ENCODE measurements around the gene HNF1A. TPM values are rescaled to one million over a fixed set of nuclear protein-coding genes. Genes with fewer than 3 reads are reported as not detected.

Gene HNF1A
- total and polyA plus RNA-seq, 9 of the 15 experiments (the other 6 are each of a cell fraction or from before 2014, with no cell fraction given), result not detected

GRCh38 chr12:121005346-121005815, 27.0 kb downstream of the HNF1A start (continued):
- no peak for TF ChIP-seq PRMT5 (CRISPR knock-in tag; IDR thresholded peaks at IDR 0.05)
- TF ChIP-seq CTBP1 (IDR thresholded peaks at IDR 0.05; ENCODE audit: borderline replicate concordance), result peak; percentile 65; the same call in 1 of the 2 replicates
- no peak for TF ChIP-seq SAFB2 (IDR thresholded peaks at IDR 0.05; ENCODE audit: borderline replicate concordance, low read depth, low read length, severe bottlenecking)
- no peak for TF ChIP-seq HDGF (IDR thresholded peaks at IDR 0.05)
- TF ChIP-seq ZC3H11A (IDR thresholded peaks at IDR 0.05; ENCODE audit: low read depth, low read length), result no peak
- TF ChIP-seq TEAD2 (tag; IDR thresholded peaks at IDR 0.05), result no peak
- no peak for TF ChIP-seq TBP (optimal IDR thresholded peaks at IDR 0.05; ENCODE audit: low read depth, low read length)
- TF ChIP-seq FOXP1 (CRISPR knock-in tag; IDR thresholded peaks at IDR 0.05), result no peak
- no peak for TF ChIP-seq ZNF780A (CRISPR knock-in tag; IDR thresholded peaks at IDR 0.05)
- TF ChIP-seq BCOR (IDR thresholded peaks at IDR 0.05), result peak; percentile 90
- peak; percentile 10 for TF ChIP-seq ZFP36 (IDR thresholded peaks at IDR 0.05; ENCODE audit: low read depth, low read length, partially characterized antibody)
- TF ChIP-seq ETV1 (tag; conservative IDR thresholded peaks at IDR 0.05; ENCODE audit: low read depth), result no peak
- no peak for TF ChIP-seq ZNF263 (CRISPR knock-in tag; IDR thresholded peaks at IDR 0.05; ENCODE audit: borderline replicate concordance)
- TF ChIP-seq, protein P1, sequence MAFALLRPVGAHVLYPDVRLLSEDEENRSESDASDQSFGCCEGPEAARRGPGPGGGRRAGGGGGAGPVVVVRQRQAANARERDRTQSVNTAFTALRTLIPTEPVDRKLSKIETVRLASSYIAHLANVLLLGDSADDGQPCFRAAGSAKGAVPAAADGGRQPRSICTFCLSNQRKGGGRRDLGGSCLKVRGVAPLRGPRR (CRISPR knock-in tag; IDR thresholded peaks at IDR 0.05), result no peak
- TF ChIP-seq TAF7 (tag; IDR thresholded peaks at IDR 0.05), result no peak
- no peak for TF ChIP-seq FOXK1 (CRISPR knock-in tag; IDR thresholded peaks at IDR 0.05; ENCODE audit: borderline replicate concordance)
- TF ChIP-seq GTF2A2 (tag; IDR thresholded peaks at IDR 0.05), result no peak
- TF ChIP-seq RAD51 (IDR thresholded peaks at IDR 0.05; ENCODE audit: borderline replicate concordance, low read depth), result no peak
- TF ChIP-seq FOXK2 (conservative IDR thresholded peaks at IDR 0.05 in 1 of 2, IDR thresholded peaks at IDR 0.05 in 1 of 2; ENCODE audit: low read depth in 2 of 2), result no peak
- TF ChIP-seq, protein P2, sequence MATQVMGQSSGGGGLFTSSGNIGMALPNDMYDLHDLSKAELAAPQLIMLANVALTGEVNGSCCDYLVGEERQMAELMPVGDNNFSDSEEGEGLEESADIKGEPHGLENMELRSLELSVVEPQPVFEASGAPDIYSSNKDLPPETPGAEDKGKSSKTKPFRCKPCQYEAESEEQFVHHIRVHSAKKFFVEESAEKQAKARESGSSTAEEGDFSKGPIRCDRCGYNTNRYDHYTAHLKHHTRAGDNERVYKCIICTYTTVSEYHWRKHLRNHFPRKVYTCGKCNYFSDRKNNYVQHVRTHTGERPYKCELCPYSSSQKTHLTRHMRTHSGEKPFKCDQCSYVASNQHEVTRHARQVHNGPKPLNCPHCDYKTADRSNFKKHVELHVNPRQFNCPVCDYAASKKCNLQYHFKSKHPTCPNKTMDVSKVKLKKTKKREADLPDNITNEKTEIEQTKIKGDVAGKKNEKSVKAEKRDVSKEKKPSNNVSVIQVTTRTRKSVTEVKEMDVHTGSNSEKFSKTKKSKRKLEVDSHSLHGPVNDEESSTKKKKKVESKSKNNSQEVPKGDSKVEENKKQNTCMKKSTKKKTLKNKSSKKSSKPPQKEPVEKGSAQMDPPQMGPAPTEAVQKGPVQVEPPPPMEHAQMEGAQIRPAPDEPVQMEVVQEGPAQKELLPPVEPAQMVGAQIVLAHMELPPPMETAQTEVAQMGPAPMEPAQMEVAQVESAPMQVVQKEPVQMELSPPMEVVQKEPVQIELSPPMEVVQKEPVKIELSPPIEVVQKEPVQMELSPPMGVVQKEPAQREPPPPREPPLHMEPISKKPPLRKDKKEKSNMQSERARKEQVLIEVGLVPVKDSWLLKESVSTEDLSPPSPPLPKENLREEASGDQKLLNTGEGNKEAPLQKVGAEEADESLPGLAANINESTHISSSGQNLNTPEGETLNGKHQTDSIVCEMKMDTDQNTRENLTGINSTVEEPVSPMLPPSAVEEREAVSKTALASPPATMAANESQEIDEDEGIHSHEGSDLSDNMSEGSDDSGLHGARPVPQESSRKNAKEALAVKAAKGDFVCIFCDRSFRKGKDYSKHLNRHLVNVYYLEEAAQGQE (IDR thresholded peaks at IDR 0.05; ENCODE audit: borderline replicate concordance), result peak; percentile 70
- TF ChIP-seq, protein P2 (CRISPR knock-in tag; IDR thresholded peaks at IDR 0.05; ENCODE audit: low read depth), result no peak
- TF ChIP-seq NFYB (IDR thresholded peaks at IDR 0.05; ENCODE audit: extremely low read depth, insufficient read length), result no peak
- TF ChIP-seq HCFC1 (IDR thresholded peaks at IDR 0.05; ENCODE audit: low read depth, low read length), result no peak
- TF ChIP-seq ETS2 (tag; IDR thresholded peaks at IDR 0.05; ENCODE audit: borderline replicate concordance, poor library complexity, severe bottlenecking), result no peak

Data from K562 (cell line).